ENCODE data around the gene MAN2A2.

Gene MAN2A2

DNA sequence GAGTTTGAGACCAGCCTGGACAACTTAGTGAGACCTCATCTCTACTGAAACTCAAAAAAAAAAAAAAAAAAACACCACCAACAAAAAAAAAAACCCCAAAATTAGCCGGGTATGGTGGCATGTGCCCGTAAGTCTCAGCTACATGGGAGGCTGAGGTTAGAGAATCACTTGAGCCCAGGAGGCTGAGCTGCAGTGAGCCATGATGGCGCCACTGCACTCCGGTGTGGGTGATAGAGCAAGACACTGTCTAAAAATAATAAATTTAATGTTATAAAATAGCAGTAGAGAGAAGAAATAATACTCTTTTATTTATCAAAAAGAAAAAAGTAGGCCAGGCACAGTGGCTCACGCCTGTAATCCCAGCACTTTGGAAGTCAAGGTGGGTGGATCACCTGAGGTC is 69.0 kb downstream of the MAN2A2 start:
- no peak overlapping the region for H3K27ac ChIP-seq
- TF ChIP-seq, protein P1, sequence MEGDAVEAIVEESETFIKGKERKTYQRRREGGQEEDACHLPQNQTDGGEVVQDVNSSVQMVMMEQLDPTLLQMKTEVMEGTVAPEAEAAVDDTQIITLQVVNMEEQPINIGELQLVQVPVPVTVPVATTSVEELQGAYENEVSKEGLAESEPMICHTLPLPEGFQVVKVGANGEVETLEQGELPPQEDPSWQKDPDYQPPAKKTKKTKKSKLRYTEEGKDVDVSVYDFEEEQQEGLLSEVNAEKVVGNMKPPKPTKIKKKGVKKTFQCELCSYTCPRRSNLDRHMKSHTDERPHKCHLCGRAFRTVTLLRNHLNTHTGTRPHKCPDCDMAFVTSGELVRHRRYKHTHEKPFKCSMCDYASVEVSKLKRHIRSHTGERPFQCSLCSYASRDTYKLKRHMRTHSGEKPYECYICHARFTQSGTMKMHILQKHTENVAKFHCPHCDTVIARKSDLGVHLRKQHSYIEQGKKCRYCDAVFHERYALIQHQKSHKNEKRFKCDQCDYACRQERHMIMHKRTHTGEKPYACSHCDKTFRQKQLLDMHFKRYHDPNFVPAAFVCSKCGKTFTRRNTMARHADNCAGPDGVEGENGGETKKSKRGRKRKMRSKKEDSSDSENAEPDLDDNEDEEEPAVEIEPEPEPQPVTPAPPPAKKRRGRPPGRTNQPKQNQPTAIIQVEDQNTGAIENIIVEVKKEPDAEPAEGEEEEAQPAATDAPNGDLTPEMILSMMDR (conservative IDR thresholded peaks at IDR 0.05) = no peak
- TF ChIP-seq ZFX (IDR thresholded peaks at IDR 0.05) = no peak

All from C4-2B (cell line).